Hepatocyte (in vitro differentiated cells): ENCODE results near the gene CTCFL. TPM values are rescaled to one million over a fixed set of nuclear protein-coding genes. Genes with fewer than 3 reads are reported as not detected.

ENCODE experiments used
- DNase-seq: peaks from one replicate; pipeline ENCODE4 v3.0.0-alpha.2; 2016; ENCODE audit warnings: low spot score
- H2AFZ ChIP-seq: fragments of 200-600 bp; sonication (generic); 2 replicates; pipeline ENCODE4 v1.6.0; 2016; ENCODE audit warnings: antibody characterized with exemption, mild to moderate bottlenecking
- H3K27ac ChIP-seq: fragments of 200-600 bp; sonication (generic); 2 replicates; pipeline ENCODE4 v1.5.1; 2016; ENCODE audit warnings: mild to moderate bottlenecking
- H3K27me3 ChIP-seq: fragments of 200-600 bp; sonication (generic); 2 replicates; pipeline ENCODE4 v1.6.1; 2016
- H3K36me3 ChIP-seq: fragments of 200-600 bp; sonication (generic); replicated peaks from 2 replicates; pipeline ENCODE4 v1.5.1; 2016; ENCODE audit warnings: low read depth; ENCODE audit not compliant: insufficient read depth
- H3K4me1 ChIP-seq: fragments of 200-600 bp; sonication (generic); 2 replicates; pipeline ENCODE4 v1.5.1; 2016; ENCODE audit warnings: mild to moderate bottlenecking, moderate library complexity; ENCODE audit not compliant: insufficient read depth
- H3K4me2 ChIP-seq: fragments of 200-600 bp; sonication (generic); 2 replicates; pipeline ENCODE4 v1.6.0; 2016
- H3K4me3 ChIP-seq: fragments of 200-600 bp; sonication (generic); 2 replicates; pipeline ENCODE4 v1.5.1; 2016; ENCODE audit warnings: mild to moderate bottlenecking
- H3K79me2 ChIP-seq: fragments of 200-600 bp; sonication (generic); 2 replicates; pipeline ENCODE4 v1.6.0; 2017; ENCODE audit warnings: mild to moderate bottlenecking
- H3K9me2 ChIP-seq: fragments of 200-600 bp; sonication (generic); replicated peaks from 2 replicates; pipeline ENCODE4 v1.6.0; 2017; ENCODE audit warnings: mild to moderate bottlenecking; ENCODE audit not compliant: insufficient read depth
- H3K9me3 ChIP-seq: fragments of 200-600 bp; sonication (generic); 2 replicates; pipeline ENCODE4 v1.5.1; 2016; ENCODE audit warnings: low read depth, mild to moderate bottlenecking
- H4K20me1 ChIP-seq: fragments of 200-600 bp; sonication (generic); 2 replicates; pipeline ENCODE4 v1.6.0; 2016; ENCODE audit warnings: mild to moderate bottlenecking; ENCODE audit not compliant: insufficient read depth, poor library complexity, severe bottlenecking
- EZH2 ChIP-seq: fragments of 200-600 bp; sonication (generic); IDR thresholded peaks from 2 replicates; pipeline ENCODE4 v1.6.1; 2016; ENCODE audit warnings: antibody characterized with exemption, mild to moderate bottlenecking, borderline replicate concordance
- EZH2phosphoT487 ChIP-seq: fragments of 200-600 bp; sonication (generic); IDR thresholded peaks from one replicate; pipeline ENCODE4 v1.6.1; 2018; ENCODE audit warnings: antibody characterized with exemption, mild to moderate bottlenecking, low read depth, moderate library complexity; ENCODE audit not compliant: unreplicated experiment, severe bottlenecking
- WGBS: methylation state at CpG from one replicate; pipeline ENCODE4 v1.1.6; 2016; ENCODE audit warnings: low lambda C conversion rate; ENCODE audit errors: missing lambda C conversion rate; 5-methylcytosine and 5-hydroxymethylcytosine counted together
- polyA plus RNA-seq: library from polyadenylated mRNA; unstranded; fragments of >200 nt; fragmentation: Nextera tagmentation; extraction: Ambion mirVana; gene quantifications from 2 replicates; pipeline ENCODE4 v1.2.1, GENCODE V29; 2016
- total RNA-seq: library from RNA; depleted of rRNA; stranded (reverse); fragments of >200 nt; gene quantifications from 2 replicates; pipeline ENCODE4 v1.2.3, GENCODE V29; 2014
- TF ChIP-seq, protein P1 (sequence below): fragments of 200-600 bp; sonication (generic); IDR thresholded peaks from 2 replicates; pipeline ENCODE4 v1.5.1; 2016; ENCODE audit warnings: antibody characterized with exemption, mild to moderate bottlenecking; ENCODE audit not compliant: poor library complexity

Gene CTCFL
- total and polyA plus RNA-seq, 2 experiments from 2014 or later = not detected

DNA sequence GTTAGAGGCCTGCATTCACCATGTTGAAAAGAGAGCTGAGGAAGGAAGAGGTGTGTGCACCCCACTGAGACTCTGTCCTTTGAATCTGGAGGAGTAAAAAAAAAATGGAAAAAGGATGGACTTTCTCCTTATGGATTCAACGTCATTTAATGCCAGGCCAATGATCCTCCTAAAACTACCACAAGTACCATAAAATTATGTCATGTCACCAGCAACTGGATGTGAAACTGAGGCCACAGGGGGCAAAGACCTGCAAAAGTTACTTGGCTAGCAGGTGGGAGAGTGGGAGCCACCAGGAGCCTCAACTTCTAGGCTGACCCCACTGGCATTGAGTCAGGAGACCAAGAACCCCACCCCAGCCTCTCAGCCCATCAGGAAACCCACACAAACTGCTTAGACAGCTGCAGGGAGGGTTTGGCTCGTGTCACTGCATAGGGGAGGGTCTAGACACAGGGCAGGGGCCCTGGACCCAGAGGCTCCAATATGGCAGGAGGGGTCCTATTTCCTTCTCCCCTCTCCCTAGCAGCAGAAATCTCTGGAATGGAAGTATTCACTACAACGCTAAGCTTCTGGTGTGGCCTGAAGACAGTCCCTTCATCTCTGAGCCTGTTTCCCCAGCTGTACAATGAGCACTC lies 47.0 kb upstream of the CTCFL start:
- no peaks in the 10 kb centered on the region for H3K9me3 ChIP-seq
- H3K36me3 ChIP-seq = no peaks in the 10 kb centered on the region
- H3K27ac ChIP-seq = no peak overlapping the region
- no peak overlapping the region for H3K4me2 ChIP-seq
- H2AFZ ChIP-seq = no peak overlapping the region
- TF ChIP-seq, protein P1, sequence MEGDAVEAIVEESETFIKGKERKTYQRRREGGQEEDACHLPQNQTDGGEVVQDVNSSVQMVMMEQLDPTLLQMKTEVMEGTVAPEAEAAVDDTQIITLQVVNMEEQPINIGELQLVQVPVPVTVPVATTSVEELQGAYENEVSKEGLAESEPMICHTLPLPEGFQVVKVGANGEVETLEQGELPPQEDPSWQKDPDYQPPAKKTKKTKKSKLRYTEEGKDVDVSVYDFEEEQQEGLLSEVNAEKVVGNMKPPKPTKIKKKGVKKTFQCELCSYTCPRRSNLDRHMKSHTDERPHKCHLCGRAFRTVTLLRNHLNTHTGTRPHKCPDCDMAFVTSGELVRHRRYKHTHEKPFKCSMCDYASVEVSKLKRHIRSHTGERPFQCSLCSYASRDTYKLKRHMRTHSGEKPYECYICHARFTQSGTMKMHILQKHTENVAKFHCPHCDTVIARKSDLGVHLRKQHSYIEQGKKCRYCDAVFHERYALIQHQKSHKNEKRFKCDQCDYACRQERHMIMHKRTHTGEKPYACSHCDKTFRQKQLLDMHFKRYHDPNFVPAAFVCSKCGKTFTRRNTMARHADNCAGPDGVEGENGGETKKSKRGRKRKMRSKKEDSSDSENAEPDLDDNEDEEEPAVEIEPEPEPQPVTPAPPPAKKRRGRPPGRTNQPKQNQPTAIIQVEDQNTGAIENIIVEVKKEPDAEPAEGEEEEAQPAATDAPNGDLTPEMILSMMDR = no peak
- TF ChIP-seq EZH2 (no peak), EZH2phosphoT487 (no peak)
- no peak for DNase-seq
- peaks cover 11% of the 10 kb centered on the region for H3K27me3 ChIP-seq
- peaks cover 8% of the 10 kb centered on the region for H3K4me1 ChIP-seq
- H3K79me2 ChIP-seq = no peaks in the 10 kb centered on the region
- H4K20me1 ChIP-seq = no peaks in the 10 kb centered on the region
- no peaks in the 10 kb centered on the region for H3K9me2 ChIP-seq
- H3K4me3 ChIP-seq = no peak overlapping the region
- WGBS = 93% methylated on average over 3 of the region's 3 CpGs

DNA sequence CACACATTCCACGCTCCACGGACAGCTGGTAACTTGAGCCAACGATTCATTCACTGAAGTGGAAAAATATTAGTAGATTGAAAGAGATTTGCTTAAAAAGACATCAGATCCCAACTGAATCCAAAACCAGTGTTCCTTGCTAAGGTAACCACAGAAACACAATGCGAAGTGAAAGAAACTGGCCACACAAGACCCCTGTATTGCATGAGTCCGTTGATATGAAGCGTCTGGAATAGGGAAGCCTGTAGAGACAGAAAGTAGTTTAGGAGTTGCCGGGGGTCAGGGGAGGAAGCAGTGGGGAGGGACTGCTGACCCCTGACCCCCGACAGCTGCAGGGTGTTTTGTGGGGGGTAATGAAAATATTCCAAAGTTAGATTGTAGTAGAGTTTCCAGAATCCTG lies 46.0 kb upstream of the CTCFL start:
- no peak for DNase-seq
- peaks cover 11% of the 10 kb centered on the region for H3K27me3 ChIP-seq
- H3K4me1 ChIP-seq = peaks cover 8% of the 10 kb centered on the region
- WGBS = 68% methylated on average over 8 of the region's 8 CpGs
- H4K20me1 ChIP-seq = no peaks in the 10 kb centered on the region
- no peaks in the 10 kb centered on the region for H3K9me3 ChIP-seq
- H3K27ac ChIP-seq = no peak overlapping the region
- no peaks in the 10 kb centered on the region for H3K79me2 ChIP-seq
- H3K36me3 ChIP-seq = no peaks in the 10 kb centered on the region
- no peak overlapping the region for H3K4me2 ChIP-seq
- no peak overlapping the region for H2AFZ ChIP-seq
- H3K9me2 ChIP-seq = no peaks in the 10 kb centered on the region
- TF ChIP-seq, protein P1 = no peak
- no peak for TF ChIP-seq EZH2
- TF ChIP-seq EZH2phosphoT487 = no peak
- no peak overlapping the region for H3K4me3 ChIP-seq

DNA sequence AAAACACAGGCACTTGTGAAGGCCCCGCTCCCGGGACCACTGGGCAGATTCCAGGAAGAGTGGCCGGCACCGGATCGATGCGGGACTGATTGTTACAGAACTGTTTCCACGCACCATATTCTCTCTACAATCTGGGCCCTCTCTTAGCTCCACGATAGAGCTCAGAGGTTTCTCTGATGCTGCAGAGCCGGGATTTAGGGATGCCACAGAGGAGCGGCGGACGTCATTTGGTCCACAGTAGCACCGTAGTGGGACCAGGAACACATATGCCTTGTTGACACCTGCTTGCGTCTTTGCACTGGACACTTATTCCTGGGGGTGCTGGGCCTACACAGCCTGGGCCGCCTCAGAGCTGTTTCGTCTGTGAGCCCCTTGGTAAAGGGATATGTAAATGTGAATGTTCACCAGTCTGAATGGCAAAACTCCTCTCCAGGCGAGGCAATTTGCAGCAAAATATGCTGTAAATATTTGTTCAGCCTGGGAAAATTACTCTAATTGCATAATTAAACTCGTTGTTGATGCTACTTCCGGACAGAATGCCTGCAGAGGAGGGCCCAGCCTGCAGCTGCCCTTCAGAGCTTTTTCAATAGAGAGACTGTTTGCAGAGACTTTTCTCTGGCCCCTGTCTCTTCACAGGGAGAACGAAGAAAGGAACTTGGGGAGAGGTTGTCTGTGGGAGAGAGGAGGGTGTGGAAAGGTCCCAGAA lies 45.4 kb upstream of the CTCFL start:
- no peak overlapping the region for H2AFZ ChIP-seq
- no peaks in the 10 kb centered on the region for H3K36me3 ChIP-seq
- no peaks in the 10 kb centered on the region for H3K79me2 ChIP-seq
- DNase-seq = no peak
- no peaks in the 10 kb centered on the region for H4K20me1 ChIP-seq
- H3K9me3 ChIP-seq = no peaks in the 10 kb centered on the region
- H3K27ac ChIP-seq = no peak overlapping the region
- no peak overlapping the region for H3K4me2 ChIP-seq
- H3K4me3 ChIP-seq = no peak overlapping the region
- peaks cover 9% of the 10 kb centered on the region for H3K27me3 ChIP-seq
- TF ChIP-seq, protein P1 = no peak
- TF ChIP-seq EZH2 = no peak
- TF ChIP-seq EZH2phosphoT487 = no peak
- WGBS = 83% methylated on average over 20 of the region's 20 CpGs
- H3K9me2 ChIP-seq = no peaks in the 10 kb centered on the region
- H3K4me1 ChIP-seq = peaks cover 8% of the 10 kb centered on the region
